Stomach (tissue), 4 donors: Measurements from ENCODE around the gene H19.

ENCODE experiments used
- EP300 ChIP-seq: sonication (generic); formaldehyde crosslinking; IDR thresholded peaks from one replicate; pipeline ENCODE4 v1.6.1; 2017; ENCODE audit warnings: antibody characterized with exemption
- POLR2A ChIP-seq, 4 donors: fragments of 450-650 bp; IDR thresholded peaks; one replicate each; pipeline ENCODE4 v1.6.1; 2016; ENCODE audit warnings: antibody characterized with exemption in 4 of 4, control low read depth in 2 of 4, mild to moderate bottlenecking in 1 of 4, moderate library complexity in 1 of 4
- TF ChIP-seq, protein P1 (sequence below), 7 experiments: fragments of 450-650 bp in 4 of 7; fragments of 200-600 bp in 3 of 7; sonication (generic) in 3 of 7; IDR thresholded peaks; one replicate each; pipeline ENCODE4 v1.5.1; 2016 to 2019; ENCODE audit warnings: antibody characterized with exemption in 7 of 7, control low read depth in 2 of 7, mild to moderate bottlenecking in 1 of 7

DNA sequence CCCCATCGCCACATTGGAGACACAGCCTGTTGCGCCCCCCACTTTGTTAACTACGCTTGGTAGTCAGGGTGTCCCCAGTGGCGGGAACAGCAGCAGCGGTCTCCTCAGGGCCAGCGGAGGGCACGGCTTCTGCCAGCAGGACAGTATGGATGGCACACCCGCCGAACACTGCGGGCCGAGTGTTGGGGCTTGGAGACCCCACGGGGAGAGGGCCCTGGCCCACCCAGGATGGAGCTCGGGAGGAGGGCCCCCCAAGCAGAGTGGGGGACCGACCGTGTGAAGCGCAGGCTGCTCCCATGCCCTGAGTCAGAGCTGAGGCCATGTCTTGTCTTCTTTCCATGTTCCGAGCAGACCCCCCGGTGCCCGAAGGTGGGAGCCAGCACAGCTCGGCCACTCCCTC is 32.7 kb downstream of the H19 start:
- TF ChIP-seq, protein P1, sequence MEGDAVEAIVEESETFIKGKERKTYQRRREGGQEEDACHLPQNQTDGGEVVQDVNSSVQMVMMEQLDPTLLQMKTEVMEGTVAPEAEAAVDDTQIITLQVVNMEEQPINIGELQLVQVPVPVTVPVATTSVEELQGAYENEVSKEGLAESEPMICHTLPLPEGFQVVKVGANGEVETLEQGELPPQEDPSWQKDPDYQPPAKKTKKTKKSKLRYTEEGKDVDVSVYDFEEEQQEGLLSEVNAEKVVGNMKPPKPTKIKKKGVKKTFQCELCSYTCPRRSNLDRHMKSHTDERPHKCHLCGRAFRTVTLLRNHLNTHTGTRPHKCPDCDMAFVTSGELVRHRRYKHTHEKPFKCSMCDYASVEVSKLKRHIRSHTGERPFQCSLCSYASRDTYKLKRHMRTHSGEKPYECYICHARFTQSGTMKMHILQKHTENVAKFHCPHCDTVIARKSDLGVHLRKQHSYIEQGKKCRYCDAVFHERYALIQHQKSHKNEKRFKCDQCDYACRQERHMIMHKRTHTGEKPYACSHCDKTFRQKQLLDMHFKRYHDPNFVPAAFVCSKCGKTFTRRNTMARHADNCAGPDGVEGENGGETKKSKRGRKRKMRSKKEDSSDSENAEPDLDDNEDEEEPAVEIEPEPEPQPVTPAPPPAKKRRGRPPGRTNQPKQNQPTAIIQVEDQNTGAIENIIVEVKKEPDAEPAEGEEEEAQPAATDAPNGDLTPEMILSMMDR (IDR thresholded peaks at IDR 0.05) = no peak
- no peak for TF ChIP-seq POLR2A (IDR thresholded peaks at IDR 0.05)
- TF ChIP-seq EP300 = no peak
